Measurements from ENCODE around the gene TUBA4B.

GRCh38 chr2:219229305-219230058 is 23.6 kb upstream of the TUBA4B start, which contains the start of the genes ANKZF1 and ATG9A:
- TF ChIP-seq ZNF558 (tag by site-specific recombination; IDR thresholded peaks at IDR 0.05) = no peak
- TF ChIP-seq ZNF184 (tag by site-specific recombination; IDR thresholded peaks at IDR 0.05) = no peak
- no peak for TF ChIP-seq ZNF664 (tag by site-specific recombination; IDR thresholded peaks at IDR 0.05)

Data from HEK293 (cell line).